ENCODE data around the gene MTR. TPM values are rescaled to one million over a fixed set of nuclear protein-coding genes. Genes with fewer than 3 reads are reported as not detected.

The MTR gene
- total and polyA plus RNA-seq, 9 of the 15 experiments (the other 6 are each of a cell fraction or from before 2014, with no cell fraction given) = 3.4 to 44.3 (median 20.3) TPM

DNA sequence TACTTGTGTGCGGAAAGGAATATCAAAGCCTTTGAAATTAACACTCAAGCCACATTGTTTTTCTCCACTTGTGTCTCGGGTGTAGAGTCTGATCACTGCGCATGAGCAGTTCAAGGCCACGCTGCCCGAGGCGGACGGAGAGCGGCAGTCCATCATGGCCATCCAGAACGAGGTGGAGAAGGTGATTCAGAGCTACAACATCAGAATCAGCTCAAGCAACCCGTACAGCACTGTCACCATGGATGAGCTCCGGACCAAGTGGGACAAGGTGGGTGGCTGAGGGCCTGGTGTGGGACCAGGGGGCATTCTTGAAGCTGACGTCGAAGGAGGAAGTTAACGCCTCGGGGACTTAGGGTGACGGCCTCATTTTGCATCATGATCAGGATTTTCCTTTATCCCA is 43.7 kb upstream of the MTR start:
- H3K9ac ChIP-seq (ENCODE audit: insufficient read depth in 1 of 2, low read depth in 2 of 2, low read length in 2 of 2) = peak overlapping the region in 1 of 2 experiments; percentile 38; a peak in 1 of 4 replicates
- peaks cover 10 to 13% of the 10 kb centered on the region in 2 experiments for H3K4me1 ChIP-seq (replicated peaks in 1 of 2; ENCODE audit: control insufficient read depth in 2 of 2, insufficient read depth in 2 of 2, low read length in 2 of 2)
- ATAC-seq = peak; percentile 11; the same call in 1 of the 3 replicates
- WGBS (ENCODE audit: insufficient coverage, low coverage, missing lambda C conversion rate) = 24% methylated on average over 16 of the region's 16 CpGs
- H3K36me3 ChIP-seq (ENCODE audit: control insufficient read depth, insufficient read depth, low read length) = no peaks in the 10 kb centered on the region
- intact Hi-C loops (cut with micrococcal nuclease) (loop anchor here (5.0 to 10.0 kb wide), 3 partner anchors 293 to 649 kb away; partner anchors contain the start of gene RYR2), in situ Hi-C loops (cut with MboI) (no loop called here)
- no peaks in the 10 kb centered on the region for H4K20me1 ChIP-seq (replicated peaks; ENCODE audit: control insufficient read depth, insufficient read depth, low read length)
- POLR2A ChIA-PET = interaction anchor here (0.9 kb wide), 1 partner anchor 8 kb away, joined by 4 read pairs; no protein-coding TSS in a partner anchor
- H3K4me2 ChIP-seq (ENCODE audit: insufficient read depth, low read length) = no peak overlapping the region; the same call in 1 of the 2 replicates
- no peak overlapping the region for H3K27ac ChIP-seq (ENCODE audit: extremely low read depth, low read depth, low read length)
- no TSS peak for BruUV-seq (replicated peaks)
- FAIRE-seq = no peak
- DNase-seq (ENCODE audit: extremely low read depth in 1 of 4, low spot score in 3 of 4) = no peak
- no peaks in the 10 kb centered on the region for H3K9me3 ChIP-seq (replicated peaks; ENCODE audit: control insufficient read depth, insufficient read depth, low read depth, low read length)
- no peak overlapping the region for H3K4me3 ChIP-seq
- H3K79me2 ChIP-seq (ENCODE audit: control insufficient read depth, insufficient read depth, low read length) = no peaks in the 10 kb centered on the region
- H2AFZ ChIP-seq (ENCODE audit: low read depth, low read length) = peak overlapping the region; percentile 54; the same call in 1 of the 2 replicates
- CTCF ChIA-PET (ENCODE audit: low intra/inter-chr PET ratio) = no interaction called here
- H3K9me1 ChIP-seq (ENCODE audit: control insufficient read depth, insufficient read depth, low read length) = no peaks in the 10 kb centered on the region
- H3K27me3 ChIP-seq (ENCODE audit: control insufficient read depth in 2 of 2, insufficient read depth in 2 of 2, low read length in 2 of 2) = peaks cover 8 to 24% of the 10 kb centered on the region in 2 experiments
- TF ChIP-seq, protein P1, sequence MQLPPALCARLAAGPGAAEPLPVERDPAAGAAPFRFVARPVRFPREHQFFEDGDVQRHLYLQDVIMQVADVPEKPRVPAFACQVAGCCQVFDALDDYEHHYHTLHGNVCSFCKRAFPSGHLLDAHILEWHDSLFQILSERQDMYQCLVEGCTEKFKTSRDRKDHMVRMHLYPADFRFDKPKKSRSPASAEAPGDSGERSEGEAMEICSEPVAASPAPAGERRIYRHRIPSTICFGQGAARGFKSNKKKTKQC (CRISPR knock-in tag; IDR thresholded peaks at IDR 0.05) = peak; percentile 52; the same call in 1 of the 2 replicates
- TF ChIP-seq, protein P2, sequence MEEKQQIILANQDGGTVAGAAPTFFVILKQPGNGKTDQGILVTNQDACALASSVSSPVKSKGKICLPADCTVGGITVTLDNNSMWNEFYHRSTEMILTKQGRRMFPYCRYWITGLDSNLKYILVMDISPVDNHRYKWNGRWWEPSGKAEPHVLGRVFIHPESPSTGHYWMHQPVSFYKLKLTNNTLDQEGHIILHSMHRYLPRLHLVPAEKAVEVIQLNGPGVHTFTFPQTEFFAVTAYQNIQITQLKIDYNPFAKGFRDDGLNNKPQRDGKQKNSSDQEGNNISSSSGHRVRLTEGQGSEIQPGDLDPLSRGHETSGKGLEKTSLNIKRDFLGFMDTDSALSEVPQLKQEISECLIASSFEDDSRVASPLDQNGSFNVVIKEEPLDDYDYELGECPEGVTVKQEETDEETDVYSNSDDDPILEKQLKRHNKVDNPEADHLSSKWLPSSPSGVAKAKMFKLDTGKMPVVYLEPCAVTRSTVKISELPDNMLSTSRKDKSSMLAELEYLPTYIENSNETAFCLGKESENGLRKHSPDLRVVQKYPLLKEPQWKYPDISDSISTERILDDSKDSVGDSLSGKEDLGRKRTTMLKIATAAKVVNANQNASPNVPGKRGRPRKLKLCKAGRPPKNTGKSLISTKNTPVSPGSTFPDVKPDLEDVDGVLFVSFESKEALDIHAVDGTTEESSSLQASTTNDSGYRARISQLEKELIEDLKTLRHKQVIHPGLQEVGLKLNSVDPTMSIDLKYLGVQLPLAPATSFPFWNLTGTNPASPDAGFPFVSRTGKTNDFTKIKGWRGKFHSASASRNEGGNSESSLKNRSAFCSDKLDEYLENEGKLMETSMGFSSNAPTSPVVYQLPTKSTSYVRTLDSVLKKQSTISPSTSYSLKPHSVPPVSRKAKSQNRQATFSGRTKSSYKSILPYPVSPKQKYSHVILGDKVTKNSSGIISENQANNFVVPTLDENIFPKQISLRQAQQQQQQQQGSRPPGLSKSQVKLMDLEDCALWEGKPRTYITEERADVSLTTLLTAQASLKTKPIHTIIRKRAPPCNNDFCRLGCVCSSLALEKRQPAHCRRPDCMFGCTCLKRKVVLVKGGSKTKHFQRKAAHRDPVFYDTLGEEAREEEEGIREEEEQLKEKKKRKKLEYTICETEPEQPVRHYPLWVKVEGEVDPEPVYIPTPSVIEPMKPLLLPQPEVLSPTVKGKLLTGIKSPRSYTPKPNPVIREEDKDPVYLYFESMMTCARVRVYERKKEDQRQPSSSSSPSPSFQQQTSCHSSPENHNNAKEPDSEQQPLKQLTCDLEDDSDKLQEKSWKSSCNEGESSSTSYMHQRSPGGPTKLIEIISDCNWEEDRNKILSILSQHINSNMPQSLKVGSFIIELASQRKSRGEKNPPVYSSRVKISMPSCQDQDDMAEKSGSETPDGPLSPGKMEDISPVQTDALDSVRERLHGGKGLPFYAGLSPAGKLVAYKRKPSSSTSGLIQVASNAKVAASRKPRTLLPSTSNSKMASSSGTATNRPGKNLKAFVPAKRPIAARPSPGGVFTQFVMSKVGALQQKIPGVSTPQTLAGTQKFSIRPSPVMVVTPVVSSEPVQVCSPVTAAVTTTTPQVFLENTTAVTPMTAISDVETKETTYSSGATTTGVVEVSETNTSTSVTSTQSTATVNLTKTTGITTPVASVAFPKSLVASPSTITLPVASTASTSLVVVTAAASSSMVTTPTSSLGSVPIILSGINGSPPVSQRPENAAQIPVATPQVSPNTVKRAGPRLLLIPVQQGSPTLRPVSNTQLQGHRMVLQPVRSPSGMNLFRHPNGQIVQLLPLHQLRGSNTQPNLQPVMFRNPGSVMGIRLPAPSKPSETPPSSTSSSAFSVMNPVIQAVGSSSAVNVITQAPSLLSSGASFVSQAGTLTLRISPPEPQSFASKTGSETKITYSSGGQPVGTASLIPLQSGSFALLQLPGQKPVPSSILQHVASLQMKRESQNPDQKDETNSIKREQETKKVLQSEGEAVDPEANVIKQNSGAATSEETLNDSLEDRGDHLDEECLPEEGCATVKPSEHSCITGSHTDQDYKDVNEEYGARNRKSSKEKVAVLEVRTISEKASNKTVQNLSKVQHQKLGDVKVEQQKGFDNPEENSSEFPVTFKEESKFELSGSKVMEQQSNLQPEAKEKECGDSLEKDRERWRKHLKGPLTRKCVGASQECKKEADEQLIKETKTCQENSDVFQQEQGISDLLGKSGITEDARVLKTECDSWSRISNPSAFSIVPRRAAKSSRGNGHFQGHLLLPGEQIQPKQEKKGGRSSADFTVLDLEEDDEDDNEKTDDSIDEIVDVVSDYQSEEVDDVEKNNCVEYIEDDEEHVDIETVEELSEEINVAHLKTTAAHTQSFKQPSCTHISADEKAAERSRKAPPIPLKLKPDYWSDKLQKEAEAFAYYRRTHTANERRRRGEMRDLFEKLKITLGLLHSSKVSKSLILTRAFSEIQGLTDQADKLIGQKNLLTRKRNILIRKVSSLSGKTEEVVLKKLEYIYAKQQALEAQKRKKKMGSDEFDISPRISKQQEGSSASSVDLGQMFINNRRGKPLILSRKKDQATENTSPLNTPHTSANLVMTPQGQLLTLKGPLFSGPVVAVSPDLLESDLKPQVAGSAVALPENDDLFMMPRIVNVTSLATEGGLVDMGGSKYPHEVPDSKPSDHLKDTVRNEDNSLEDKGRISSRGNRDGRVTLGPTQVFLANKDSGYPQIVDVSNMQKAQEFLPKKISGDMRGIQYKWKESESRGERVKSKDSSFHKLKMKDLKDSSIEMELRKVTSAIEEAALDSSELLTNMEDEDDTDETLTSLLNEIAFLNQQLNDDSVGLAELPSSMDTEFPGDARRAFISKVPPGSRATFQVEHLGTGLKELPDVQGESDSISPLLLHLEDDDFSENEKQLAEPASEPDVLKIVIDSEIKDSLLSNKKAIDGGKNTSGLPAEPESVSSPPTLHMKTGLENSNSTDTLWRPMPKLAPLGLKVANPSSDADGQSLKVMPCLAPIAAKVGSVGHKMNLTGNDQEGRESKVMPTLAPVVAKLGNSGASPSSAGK (IDR thresholded peaks at IDR 0.05) = peak; percentile 82
- TF ChIP-seq, protein P3, sequence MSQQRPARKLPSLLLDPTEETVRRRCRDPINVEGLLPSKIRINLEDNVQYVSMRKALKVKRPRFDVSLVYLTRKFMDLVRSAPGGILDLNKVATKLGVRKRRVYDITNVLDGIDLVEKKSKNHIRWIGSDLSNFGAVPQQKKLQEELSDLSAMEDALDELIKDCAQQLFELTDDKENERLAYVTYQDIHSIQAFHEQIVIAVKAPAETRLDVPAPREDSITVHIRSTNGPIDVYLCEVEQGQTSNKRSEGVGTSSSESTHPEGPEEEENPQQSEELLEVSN (IDR thresholded peaks at IDR 0.05; ENCODE audit: borderline replicate concordance in 1 of 2, extremely low read depth in 1 of 2, insufficient read depth in 1 of 2, insufficient read length in 1 of 2, low read depth in 1 of 2, low read length in 1 of 2, poor library complexity in 1 of 2, severe bottlenecking in 1 of 2) = peak; percentile 74 to 75
- TF ChIP-seq, protein P4, sequence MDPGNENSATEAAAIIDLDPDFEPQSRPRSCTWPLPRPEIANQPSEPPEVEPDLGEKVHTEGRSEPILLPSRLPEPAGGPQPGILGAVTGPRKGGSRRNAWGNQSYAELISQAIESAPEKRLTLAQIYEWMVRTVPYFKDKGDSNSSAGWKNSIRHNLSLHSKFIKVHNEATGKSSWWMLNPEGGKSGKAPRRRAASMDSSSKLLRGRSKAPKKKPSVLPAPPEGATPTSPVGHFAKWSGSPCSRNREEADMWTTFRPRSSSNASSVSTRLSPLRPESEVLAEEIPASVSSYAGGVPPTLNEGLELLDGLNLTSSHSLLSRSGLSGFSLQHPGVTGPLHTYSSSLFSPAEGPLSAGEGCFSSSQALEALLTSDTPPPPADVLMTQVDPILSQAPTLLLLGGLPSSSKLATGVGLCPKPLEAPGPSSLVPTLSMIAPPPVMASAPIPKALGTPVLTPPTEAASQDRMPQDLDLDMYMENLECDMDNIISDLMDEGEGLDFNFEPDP (CRISPR knock-in tag; IDR thresholded peaks at IDR 0.05) = no peak
- no peak for TF ChIP-seq ZNF175 (CRISPR knock-in tag; IDR thresholded peaks at IDR 0.05; ENCODE audit: low read depth)
- TF ChIP-seq L3MBTL2 (IDR thresholded peaks at IDR 0.05) = peak; percentile 95

Data from K562 (cell line).